C4-2B (cell line): ENCODE data around the gene GCNT1.

ENCODE experiments used
- ZFX ChIP-seq: fragments of 450-650 bp; IDR thresholded peaks from 2 replicates; pipeline ENCODE4 v1.6.1; 2017
- TF ChIP-seq, protein P1 (sequence below): fragments of 450-650 bp; conservative IDR thresholded peaks from 2 replicates; pipeline ENCODE4 v1.5.1; 2017; ENCODE audit warnings: mild to moderate bottlenecking

DNA sequence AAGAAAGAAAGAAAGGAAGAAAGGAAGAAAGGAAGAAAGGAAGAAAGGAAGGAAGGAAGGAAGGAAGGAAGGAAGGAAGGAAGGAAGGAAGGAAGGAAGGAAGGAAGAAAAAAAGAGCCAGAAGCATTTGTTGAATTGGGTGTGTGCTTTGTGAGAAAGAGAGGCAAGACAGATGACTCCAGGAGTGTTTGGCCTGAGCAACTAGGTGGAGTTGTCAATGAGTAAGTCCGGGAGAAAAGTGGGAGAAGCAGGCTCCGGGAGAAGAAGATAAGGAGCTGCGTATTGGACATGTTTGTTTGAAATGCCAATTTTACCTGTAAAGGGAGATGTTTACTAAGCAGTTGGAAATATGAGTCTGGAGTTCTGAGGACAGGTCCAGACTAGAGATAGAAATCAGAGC, 15.1 kb upstream of the GCNT1 start:
- TF ChIP-seq, protein P1, sequence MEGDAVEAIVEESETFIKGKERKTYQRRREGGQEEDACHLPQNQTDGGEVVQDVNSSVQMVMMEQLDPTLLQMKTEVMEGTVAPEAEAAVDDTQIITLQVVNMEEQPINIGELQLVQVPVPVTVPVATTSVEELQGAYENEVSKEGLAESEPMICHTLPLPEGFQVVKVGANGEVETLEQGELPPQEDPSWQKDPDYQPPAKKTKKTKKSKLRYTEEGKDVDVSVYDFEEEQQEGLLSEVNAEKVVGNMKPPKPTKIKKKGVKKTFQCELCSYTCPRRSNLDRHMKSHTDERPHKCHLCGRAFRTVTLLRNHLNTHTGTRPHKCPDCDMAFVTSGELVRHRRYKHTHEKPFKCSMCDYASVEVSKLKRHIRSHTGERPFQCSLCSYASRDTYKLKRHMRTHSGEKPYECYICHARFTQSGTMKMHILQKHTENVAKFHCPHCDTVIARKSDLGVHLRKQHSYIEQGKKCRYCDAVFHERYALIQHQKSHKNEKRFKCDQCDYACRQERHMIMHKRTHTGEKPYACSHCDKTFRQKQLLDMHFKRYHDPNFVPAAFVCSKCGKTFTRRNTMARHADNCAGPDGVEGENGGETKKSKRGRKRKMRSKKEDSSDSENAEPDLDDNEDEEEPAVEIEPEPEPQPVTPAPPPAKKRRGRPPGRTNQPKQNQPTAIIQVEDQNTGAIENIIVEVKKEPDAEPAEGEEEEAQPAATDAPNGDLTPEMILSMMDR = no peak
- no peak for TF ChIP-seq ZFX
